GOT3 (cell line): ENCODE measurements around the gene FAM131A.

Experiments used
- DNase-seq: peaks from one replicate; lab custom pipeline; 2025; ENCODE audit warnings: mixed read lengths; lab: John Stamatoyannopoulos, UW

Gene FAM131A

DNA sequence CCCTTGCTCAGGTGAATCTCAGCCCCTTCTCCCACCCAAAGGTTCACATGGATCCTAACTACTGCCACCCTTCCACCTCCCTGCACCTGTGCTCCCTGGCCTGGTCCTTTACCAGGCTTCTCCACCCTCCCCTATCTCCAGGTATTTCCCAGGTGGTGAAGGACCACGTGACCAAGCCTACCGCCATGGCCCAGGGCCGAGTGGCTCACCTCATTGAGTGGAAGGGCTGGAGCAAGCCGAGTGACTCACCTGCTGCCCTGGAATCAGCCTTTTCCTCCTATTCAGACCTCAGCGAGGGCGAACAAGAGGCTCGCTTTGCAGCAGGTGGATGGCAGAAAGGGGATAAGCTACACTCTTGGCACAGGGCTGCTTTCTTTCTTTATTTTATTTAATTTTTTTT is 4.5 kb downstream of the FAM131A start:
- no peak for DNase-seq

DNA sequence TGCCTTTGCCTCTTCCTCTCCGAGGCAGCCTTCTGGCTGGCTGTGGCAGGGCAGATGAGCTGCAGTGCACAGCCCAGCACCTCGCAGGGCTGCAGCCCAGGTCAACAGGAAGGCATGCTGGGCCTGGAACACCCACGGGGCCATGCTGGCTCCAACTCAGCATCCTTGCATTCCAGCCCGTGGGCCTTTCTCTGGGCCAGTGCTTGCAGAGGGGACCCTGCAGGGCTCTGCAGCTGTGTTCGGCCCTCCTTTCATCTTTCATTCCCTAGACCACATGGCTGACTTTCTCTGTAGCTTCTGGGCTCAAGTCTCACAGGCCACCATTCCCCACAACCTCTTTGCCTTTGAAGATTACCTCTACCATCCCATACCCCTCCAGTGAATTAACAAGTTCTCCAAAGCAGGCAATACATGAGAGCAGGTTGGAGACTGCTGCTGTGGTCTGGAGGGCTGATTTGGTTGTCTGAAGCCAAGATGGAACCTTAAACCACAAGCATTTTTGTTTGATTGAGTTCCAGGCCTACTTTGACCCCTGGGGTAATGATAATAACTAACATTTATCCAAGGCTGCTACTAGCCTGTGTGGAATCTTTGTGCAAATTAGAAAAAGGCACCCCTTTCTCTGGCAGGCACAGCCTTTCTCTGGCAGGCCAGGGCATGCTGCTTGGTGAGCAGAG is 5.9 kb downstream of the FAM131A start:
- no peak for DNase-seq

- no peak for DNase-seq
Observed at GRCh38 chr3:184344579-184345316, 7.3 kb downstream of the FAM131A start.

GRCh38 chr3:184345317-184346144 is 8.1 kb downstream of the FAM131A start:
- DNase-seq: peak; percentile 14

DNA sequence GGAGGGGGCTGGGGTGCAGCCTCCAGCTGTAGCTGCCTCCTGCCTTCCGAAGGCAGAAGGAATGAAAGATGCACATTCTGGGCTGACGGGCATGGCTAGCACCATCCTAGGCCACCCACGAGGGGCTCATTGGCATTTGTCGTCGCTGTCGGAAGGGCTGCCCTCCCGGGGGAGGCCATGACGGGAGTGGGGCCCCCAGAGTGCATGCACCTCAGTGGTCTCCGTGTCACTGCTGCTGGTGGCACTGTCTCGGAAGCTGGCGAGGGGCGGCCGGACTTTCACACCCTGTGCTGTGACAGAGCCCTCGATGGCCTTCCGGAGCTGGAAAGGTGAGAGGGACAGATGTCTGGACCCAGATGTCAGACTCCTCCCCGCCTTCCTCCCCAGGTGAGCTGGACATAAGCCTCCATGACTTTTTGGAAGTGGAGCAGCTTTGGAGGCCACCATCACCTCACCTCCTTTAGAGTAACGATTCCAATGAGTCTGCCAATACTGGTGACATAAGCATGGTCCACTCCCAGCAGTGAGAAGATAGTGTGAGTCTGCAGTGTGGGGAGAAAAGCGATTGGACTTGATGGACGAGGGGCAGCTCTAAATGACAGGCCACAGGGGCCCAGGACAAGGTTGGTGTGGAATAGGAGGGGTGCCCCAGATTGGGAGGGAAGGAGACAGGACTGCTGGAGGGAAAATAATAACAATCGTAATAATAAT is 9.2 kb downstream of the FAM131A start:
- DNase-seq: no peak

DNA sequence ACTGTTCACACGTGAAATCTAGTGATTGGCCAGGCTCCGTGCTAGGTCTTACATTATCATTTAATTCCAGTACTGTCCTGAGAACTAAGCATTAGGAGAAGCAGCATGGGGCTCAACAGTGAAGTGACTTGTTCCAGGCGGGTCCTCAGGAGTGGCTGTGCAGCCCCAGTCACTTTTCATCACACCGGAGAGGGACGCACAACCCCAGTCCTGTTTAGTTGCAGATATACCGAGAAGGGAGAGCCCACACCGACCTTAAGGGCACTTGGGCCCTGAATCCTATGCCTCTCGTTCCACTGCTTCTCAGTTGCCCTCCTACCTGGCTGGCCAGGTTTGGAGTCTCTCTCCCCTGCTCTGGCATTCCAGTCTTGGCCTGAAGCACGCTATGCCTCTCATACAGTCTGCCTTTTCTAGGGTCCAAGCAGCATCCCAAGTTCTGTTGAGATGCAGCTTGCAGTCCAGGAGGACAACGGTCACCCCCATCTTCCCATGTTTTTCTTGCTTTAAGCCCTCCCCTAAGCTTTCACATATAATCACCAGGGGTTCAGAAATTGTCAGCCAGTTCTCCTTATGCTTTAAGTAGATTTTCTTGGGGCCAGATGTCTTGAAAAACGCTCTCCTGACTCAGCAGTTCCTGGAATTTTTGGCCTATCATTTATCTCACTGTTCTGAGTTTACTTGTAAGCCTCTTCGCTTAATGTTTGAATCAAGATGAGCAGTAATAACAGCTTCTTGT is 10.1 kb downstream of the FAM131A start:
- no peak for DNase-seq

DNA sequence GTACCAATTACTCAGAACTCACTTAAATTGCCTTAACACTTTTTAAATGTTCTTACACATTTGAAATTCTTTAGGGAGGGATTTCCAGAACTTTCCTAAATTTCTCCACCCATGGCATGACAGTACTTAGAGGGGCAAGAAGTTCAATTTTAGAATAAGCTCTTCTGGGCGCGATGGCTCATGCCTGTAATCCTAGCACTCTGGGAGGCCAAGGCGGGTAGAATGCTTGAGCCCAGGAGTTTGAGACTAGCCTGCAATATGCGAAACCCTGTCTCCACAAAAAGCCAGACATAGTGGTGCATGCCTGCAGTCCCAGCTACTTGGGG is 10.6 kb downstream of the FAM131A start:
- no peak for DNase-seq

- no peak for DNase-seq
Observed at GRCh38 chr3:184349563-184350470, 12.4 kb downstream of the FAM131A start.

DNA sequence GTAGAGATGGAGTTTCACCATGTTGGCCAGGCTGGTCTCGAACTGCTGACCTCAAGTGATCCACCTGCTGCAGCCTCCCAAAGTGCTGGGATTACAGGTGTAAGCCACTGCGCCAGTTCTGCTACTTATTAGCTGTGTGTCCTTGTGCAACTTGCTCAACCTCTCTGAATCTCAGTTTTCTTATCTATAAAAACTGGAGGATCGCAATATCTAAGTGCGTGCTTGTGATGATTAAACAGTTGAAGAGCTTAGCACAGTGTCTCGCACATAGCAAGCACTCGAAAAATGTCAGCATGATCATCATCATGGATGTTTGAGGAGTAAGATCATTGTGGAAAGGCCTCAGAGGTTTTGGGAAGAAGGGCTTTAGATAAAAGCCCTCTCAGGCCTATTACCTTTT is 13.2 kb downstream of the FAM131A start:
- DNase-seq: no peak

GRCh38 chr3:184351511-184352148 is 14.2 kb downstream of the FAM131A start:
- DNase-seq: no peak

- DNase-seq: no peak
Observed at GRCh38 chr3:184352149-184352785, 14.9 kb downstream of the FAM131A start.

GRCh38 chr3:184352897-184353545 is 15.6 kb downstream of the FAM131A start:
- no peak for DNase-seq

GRCh38 chr3:184353546-184353941 is 16.1 kb downstream of the FAM131A start:
- DNase-seq: no peak

DNA sequence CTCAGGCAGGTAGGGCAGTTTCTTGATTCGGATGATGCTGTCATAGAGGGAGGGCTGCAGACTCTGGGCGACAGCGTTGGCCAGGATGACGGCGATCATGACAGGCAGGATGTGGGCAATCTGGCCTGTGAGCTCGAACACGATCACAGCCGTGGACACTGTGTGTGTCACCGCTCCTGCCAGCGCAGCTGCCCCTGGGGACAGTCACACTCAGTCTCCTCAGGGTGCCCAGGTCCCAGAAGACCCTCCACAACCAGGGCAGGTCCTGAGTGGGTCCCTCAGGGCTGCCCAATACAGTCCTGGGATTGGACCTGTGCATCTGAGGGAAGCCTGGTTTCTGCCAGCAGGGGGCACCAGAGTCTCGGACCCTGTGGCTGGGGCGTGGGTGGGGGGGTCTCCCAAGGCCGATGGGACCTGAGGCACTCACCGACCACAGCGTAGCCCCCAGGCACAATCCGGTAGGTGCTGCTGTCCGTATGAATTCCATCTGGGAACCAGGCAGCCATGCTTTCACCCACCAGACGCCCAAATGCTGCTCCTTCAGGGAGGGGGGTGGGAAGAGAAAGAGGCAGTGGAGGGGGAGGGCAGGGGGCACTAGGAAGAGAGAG is 16.8 kb downstream of the FAM131A start:
- no peak for DNase-seq

DNA sequence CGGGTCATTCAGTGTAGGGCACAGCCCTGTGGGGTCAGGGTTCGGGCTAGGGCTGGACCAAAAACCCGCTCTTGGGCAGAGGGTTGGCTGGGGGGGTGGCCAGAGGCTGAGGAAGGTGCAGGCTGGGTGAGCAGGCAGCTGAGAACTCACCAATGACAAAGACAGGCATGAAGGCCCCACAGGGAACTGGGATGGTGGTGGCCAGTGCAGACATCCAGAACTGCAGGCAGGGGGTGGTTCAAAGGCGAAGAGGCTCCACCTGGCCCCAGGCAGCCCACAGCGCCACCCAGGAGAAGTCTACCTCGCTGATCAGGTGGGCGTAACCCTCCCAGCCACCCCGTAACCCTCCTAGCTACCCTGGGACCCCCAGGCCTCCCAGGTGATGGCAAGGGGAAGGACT is 17.4 kb downstream of the FAM131A start:
- no peak for DNase-seq

- no peak for DNase-seq
Observed at GRCh38 chr3:184355261-184356040, 18.1 kb downstream of the FAM131A start.

DNA sequence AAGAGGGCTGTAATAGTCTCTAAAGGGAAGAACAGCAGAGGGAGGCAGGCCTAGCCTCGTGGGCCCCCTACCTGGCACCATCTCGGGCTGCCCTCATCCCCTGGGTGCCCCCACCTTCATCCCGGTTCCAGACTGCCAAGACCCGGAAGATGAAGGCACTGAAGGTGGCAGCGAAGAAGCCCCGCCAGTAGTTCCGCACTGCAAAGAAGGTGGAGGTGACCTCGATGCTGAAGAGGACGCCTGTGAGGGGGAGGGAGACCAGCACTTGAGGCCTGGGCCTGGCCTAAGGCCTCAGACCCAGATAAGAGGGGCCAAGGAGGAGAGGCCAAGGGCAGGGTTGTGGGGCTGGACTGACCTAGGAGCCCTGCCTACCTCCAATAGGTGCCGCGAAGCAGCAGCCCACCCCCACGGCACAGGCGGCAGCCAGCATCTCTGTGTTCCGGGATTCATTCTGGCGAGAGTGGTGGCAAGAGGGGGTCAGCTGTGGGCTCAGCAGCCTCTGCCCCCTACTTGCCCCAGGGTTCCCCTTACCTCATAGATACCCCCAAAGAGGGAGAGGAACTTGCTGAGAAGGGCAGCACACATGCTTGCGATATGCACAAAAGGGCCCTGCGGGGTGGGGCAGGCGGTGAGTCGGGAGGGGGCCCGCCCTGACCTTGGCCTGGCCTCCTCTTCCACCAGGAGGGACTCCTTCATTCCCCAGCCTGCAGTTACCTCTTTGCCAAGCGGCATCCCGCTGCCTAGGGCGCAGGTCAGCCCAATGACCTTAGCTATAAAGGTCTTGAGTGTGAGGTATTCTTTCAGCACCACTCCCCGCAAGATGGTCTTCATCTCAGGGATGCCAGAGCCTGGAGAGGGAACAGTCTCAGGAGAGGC is 20.1 kb downstream of the FAM131A start:
- DNase-seq: no peak
